ENCODE results near the gene TKT. TPM values are rescaled to one million over a fixed set of nuclear protein-coding genes. Genes with fewer than 3 reads are reported as not detected.

The TKT gene
- polyA plus RNA-seq, 2 donors = 264 to 374 TPM

DNA sequence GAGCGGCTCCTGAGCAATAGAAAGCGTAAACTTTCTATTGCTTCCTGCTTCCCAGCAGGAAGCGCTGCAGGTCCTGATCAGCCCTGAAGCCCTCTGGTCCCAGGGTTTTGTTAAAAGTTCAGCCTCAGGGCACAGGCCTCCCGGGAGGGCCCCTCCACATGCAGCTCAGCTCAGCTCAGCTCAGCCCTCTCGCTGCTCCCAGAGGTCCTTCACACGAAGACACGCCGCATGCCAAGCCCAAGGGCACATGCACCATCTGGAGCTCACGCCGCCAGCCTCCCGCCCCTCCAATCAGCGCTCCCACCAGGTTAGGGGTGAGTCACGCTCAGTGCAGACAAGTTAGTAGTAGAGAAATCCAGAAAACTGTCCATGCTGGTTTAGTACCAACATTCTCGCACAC lies 12.7 kb downstream of the TKT start:
- Histone ChIP-seq H3K27me3 (ENCODE audit: control insufficient read depth in 1 of 2, insufficient read depth in 2 of 2, low read length in 2 of 2) (no peaks in the 10 kb centered on the region), H3K36me3 (ENCODE audit: control insufficient read depth in 2 of 2, insufficient read depth in 2 of 2, low read length in 1 of 2) (peaks cover 10 to 42% of the 10 kb centered on the region in 2 donors), H3K4me1 (ENCODE audit: control insufficient read depth in 2 of 2, insufficient read depth in 2 of 2, low read length in 1 of 2) (peaks cover 8 to 33% of the 10 kb centered on the region in 2 donors), H3K9me3 (ENCODE audit: control insufficient read depth in 2 of 2, insufficient read depth in 1 of 2, low read depth in 1 of 2, low read length in 1 of 2) (no peaks in the 10 kb centered on the region), H3K4me3 (ENCODE audit: low read depth in 1 of 2, low read length in 2 of 2) (no peak overlapping the region), H3K27ac (ENCODE audit: low read depth in 2 of 2, low read length in 1 of 2) (peak overlapping the region; percentile 3 to 44)
- 46 to 49% methylated on average over 14 of the region's 14 CpGs for WGBS, 2 donors

DNA sequence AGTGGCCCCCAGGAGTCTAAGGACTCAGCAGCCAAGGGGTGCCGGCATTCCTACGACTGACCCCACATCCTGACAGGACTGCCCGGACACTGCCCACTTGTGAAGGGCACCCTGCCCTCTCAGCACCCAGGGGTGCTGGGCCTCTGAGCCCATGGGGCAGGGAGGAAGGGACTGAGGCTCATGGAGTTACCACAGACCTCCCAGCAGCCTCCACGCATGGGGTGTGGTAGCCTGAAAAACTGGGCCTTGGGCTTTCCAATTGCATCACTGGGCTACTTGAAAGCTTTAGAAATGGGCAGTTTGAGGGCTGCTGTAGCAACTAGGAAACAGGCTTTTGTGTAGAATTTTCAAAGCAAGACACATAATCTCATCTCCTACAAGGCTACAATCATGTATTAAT lies 13.2 kb downstream of the TKT start:
- no peak overlapping the region for H3K4me3 ChIP-seq (ENCODE audit: low read depth in 1 of 2, low read length in 2 of 2)
- no peaks in the 10 kb centered on the region for H3K27me3 ChIP-seq (ENCODE audit: control insufficient read depth in 1 of 2, insufficient read depth in 2 of 2, low read length in 2 of 2)
- H3K4me1 ChIP-seq (ENCODE audit: control insufficient read depth in 2 of 2, insufficient read depth in 2 of 2, low read length in 1 of 2) = peaks cover 8 to 34% of the 10 kb centered on the region in 2 donors
- peaks cover 10 to 42% of the 10 kb centered on the region in 2 donors for H3K36me3 ChIP-seq (ENCODE audit: control insufficient read depth in 2 of 2, insufficient read depth in 2 of 2, low read length in 1 of 2)
- WGBS, 2 donors = 71 to 82% methylated on average over 4 of the region's 4 CpGs
- peak overlapping the region; percentile 3 to 44 for H3K27ac ChIP-seq (ENCODE audit: low read depth in 2 of 2, low read length in 1 of 2)
- no peaks in the 10 kb centered on the region for H3K9me3 ChIP-seq (ENCODE audit: control insufficient read depth in 2 of 2, insufficient read depth in 1 of 2, low read depth in 1 of 2, low read length in 1 of 2)

DNA sequence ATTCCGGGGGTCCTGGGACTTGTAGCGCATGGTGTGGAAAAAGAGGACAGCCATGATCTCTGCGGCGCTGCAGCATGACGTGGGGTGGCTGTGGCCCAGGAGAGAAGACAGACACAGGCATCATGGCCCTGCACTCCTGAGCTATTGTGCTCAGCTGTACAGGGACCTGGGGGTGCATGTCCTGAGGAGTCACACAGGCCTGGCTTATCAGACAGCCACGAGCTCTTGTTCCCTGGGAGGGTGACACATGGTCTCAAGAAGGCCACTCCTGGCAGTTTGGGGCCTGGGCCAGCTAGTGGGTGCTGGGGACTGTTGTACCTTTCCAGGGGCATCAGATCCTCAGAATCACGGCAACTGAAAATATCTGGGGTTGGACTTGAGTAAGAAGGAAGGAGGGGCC lies 13.7 kb downstream of the TKT start:
- peaks cover 10 to 42% of the 10 kb centered on the region in 2 donors for H3K36me3 ChIP-seq (ENCODE audit: control insufficient read depth in 2 of 2, insufficient read depth in 2 of 2, low read length in 1 of 2)
- no peaks in the 10 kb centered on the region for H3K9me3 ChIP-seq (ENCODE audit: control insufficient read depth in 2 of 2, insufficient read depth in 1 of 2, low read depth in 1 of 2, low read length in 1 of 2)
- H3K27me3 ChIP-seq (ENCODE audit: control insufficient read depth in 1 of 2, insufficient read depth in 2 of 2, low read length in 2 of 2) = no peaks in the 10 kb centered on the region
- H3K4me1 ChIP-seq (ENCODE audit: control insufficient read depth in 2 of 2, insufficient read depth in 2 of 2, low read length in 1 of 2) = peaks cover 8 to 34% of the 10 kb centered on the region in 2 donors
- H3K4me3 ChIP-seq (ENCODE audit: low read depth in 1 of 2, low read length in 2 of 2) = no peak overlapping the region
- peak overlapping the region in 1 of 2 donors; percentile 28 for H3K27ac ChIP-seq (ENCODE audit: low read depth in 2 of 2, low read length in 1 of 2)
- WGBS, 2 donors = 82 to 88% methylated on average over 7 of the region's 7 CpGs

DNA sequence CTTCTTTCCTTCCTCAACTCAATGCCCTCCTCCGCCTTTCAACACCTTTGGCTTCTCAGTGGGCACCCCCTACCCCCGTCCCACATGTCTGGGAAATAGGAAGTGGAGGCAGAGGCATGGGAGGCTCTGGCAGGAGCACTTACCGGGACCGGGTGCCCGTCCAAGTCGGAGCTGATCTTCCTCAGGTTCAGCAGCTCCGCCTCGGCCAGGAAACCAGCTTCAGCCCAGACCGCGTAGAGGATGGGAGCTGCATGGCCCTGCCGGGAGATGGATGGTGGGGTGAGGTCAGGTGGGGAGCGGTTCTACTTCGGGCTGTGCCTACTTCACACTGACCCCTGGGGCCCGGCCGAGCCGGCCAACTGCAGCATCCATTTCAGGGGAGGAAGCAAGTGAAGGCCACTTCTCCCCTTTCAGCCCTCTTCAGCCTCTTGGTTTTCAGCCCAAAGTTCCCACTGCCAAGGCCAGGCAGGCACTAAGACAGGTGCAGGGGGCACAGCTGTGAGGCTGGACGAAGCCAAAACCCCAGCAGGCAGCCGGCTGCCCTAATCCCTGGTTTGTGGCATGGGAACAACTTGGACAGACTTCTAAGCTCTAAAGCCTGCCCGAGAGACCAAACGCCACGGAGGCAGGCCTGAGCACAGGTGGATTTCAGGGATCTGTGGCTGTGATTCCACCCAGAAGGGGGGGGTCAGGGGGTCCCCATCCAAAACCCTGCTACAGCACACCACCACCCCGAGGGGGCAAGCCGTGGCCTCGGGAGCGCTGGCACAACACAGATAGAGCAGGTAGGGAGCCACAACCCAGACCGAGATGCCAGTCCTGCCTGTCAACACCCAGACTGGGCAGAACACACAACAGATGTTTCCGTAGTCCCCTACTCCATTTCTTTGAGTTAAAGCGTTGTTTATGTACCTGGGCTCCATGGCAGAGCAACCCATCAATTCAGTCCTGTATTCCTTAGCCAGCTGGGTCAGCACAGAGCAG lies 14.5 kb downstream of the TKT start:
- peaks cover 10 to 44% of the 10 kb centered on the region in 2 donors for H3K36me3 ChIP-seq (ENCODE audit: control insufficient read depth in 2 of 2, insufficient read depth in 2 of 2, low read length in 1 of 2)
- H3K27me3 ChIP-seq (ENCODE audit: control insufficient read depth in 1 of 2, insufficient read depth in 2 of 2, low read length in 2 of 2) = no peaks in the 10 kb centered on the region
- peaks cover 12 to 41% of the 10 kb centered on the region in 2 donors for H3K4me1 ChIP-seq (ENCODE audit: control insufficient read depth in 2 of 2, insufficient read depth in 2 of 2, low read length in 1 of 2)
- no peaks in the 10 kb centered on the region for H3K9me3 ChIP-seq (ENCODE audit: control insufficient read depth in 2 of 2, insufficient read depth in 1 of 2, low read depth in 1 of 2, low read length in 1 of 2)
- H3K4me3 ChIP-seq (ENCODE audit: low read depth in 1 of 2, low read length in 2 of 2) = no peak overlapping the region
- no peak overlapping the region for H3K27ac ChIP-seq (ENCODE audit: low read depth in 2 of 2, low read length in 1 of 2)
- WGBS, 2 donors = 76 to 81% methylated on average over 28 of the region's 28 CpGs

DNA sequence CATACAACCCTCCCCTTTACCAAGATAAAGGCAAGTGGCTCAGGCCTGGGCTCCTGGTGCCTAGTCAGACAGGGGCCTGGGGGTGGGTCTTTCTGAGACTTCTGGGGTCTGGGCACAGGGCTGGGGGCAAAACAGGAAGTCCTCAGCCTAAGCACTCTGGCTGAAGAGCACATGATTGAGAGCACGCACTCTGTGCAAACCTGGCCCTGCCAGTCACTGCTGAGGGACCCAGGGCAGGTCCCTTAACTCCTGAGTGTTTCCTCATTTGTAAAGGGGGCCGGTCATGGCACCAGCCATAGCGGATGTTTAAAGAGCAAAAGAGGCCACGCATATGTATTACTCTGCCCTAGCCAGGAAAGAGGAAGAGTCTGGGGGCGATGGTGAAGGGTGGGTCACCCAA lies 16.0 kb downstream of the TKT start:
- no peak overlapping the region for H3K4me3 ChIP-seq (ENCODE audit: low read depth in 1 of 2, low read length in 2 of 2)
- no peak overlapping the region for H3K27ac ChIP-seq (ENCODE audit: low read depth in 2 of 2, low read length in 1 of 2)
- 90 to 92% methylated on average over 5 of the region's 5 CpGs for WGBS, 2 donors
- peaks cover 14 to 48% of the 10 kb centered on the region in 2 donors for H3K4me1 ChIP-seq (ENCODE audit: control insufficient read depth in 2 of 2, insufficient read depth in 2 of 2, low read length in 1 of 2)
- H3K36me3 ChIP-seq (ENCODE audit: control insufficient read depth in 2 of 2, insufficient read depth in 2 of 2, low read length in 1 of 2) = peaks cover 11 to 57% of the 10 kb centered on the region in 2 donors
- no peaks in the 10 kb centered on the region for H3K27me3 ChIP-seq (ENCODE audit: control insufficient read depth in 1 of 2, insufficient read depth in 2 of 2, low read length in 2 of 2)
- H3K9me3 ChIP-seq (ENCODE audit: control insufficient read depth in 2 of 2, insufficient read depth in 1 of 2, low read depth in 1 of 2, low read length in 1 of 2) = no peaks in the 10 kb centered on the region

DNA sequence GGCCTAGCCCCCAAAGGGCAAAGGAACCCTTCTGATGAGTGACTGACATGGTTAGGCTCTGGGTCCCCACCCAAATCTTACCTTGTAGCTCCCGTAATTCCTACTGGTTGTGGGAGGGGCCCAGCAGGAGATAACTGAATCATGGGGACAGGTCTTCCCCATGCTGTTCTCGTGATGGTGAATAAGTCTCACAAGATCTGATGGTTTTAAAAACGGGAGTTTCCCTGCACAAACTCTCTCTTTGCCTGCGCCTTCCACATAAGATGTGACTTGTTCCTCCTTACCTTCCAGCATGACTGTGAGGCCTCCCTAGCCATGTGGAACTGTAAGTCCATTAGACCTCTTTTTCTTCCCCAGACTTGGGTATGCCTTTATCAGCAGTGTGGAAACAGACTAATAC lies 16.9 kb downstream of the TKT start:
- WGBS, 2 donors = 76 to 77% methylated on average over 4 of the region's 4 CpGs
- H3K9me3 ChIP-seq (ENCODE audit: control insufficient read depth in 2 of 2, insufficient read depth in 1 of 2, low read depth in 1 of 2, low read length in 1 of 2) = no peaks in the 10 kb centered on the region
- H3K27me3 ChIP-seq (ENCODE audit: control insufficient read depth in 1 of 2, insufficient read depth in 2 of 2, low read length in 2 of 2) = no peaks in the 10 kb centered on the region
- H3K27ac ChIP-seq (ENCODE audit: low read depth in 2 of 2, low read length in 1 of 2) = peak overlapping the region; percentile 30 to 58
- H3K36me3 ChIP-seq (ENCODE audit: control insufficient read depth in 2 of 2, insufficient read depth in 2 of 2, low read length in 1 of 2) = peaks cover 19 to 66% of the 10 kb centered on the region in 2 donors
- no peak overlapping the region for H3K4me3 ChIP-seq (ENCODE audit: low read depth in 1 of 2, low read length in 2 of 2)
- peaks cover 14 to 45% of the 10 kb centered on the region in 2 donors for H3K4me1 ChIP-seq (ENCODE audit: control insufficient read depth in 2 of 2, insufficient read depth in 2 of 2, low read length in 1 of 2)

DNA sequence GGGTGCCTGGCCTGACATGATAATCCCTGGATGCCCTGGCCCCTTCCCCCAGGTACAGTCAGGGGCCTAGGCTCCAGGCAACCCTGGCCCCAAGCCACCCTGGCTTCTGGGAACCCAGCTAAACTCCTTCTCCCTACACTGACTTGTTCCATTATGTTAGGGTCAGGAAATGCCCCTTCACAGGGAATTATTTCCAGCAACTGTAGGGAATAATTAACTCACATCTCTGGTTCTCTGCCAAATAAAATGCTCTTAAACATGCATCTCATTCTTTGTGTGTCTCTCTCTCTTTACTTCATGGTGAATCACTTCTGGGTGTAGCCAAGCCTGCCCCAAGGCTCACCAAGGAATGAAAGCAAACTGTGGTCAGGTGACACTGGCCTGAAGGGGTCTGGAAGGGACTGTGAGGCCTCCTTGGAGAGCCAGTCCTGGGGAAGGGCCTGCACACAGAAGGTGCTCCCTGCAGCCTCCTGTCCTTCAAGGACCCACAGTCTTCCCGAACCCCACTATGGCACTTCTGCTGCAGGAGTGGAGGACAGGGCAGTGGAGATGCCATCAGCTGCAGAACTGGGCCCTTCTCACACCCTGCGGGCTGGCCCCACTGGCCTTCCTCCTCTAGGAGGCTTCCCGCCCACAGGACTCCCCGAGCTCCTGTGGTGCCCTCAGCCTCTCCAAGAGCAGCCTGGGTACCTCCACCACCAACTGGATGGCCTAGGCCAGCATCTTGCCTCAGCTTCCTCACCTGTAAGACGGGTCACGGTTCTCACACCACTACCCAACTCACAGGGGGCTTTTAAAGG lies 17.6 kb downstream of the TKT start:
- peak overlapping the region; percentile 30 to 75 for H3K27ac ChIP-seq (ENCODE audit: low read depth in 2 of 2, low read length in 1 of 2)
- no peaks in the 10 kb centered on the region for H3K27me3 ChIP-seq (ENCODE audit: control insufficient read depth in 1 of 2, insufficient read depth in 2 of 2, low read length in 2 of 2)
- no peaks in the 10 kb centered on the region for H3K9me3 ChIP-seq (ENCODE audit: control insufficient read depth in 2 of 2, insufficient read depth in 1 of 2, low read depth in 1 of 2, low read length in 1 of 2)
- WGBS, 2 donors = 74 to 83% methylated on average over 6 of the region's 6 CpGs
- H3K4me3 ChIP-seq (ENCODE audit: low read depth in 1 of 2, low read length in 2 of 2) = no peak overlapping the region
- peaks cover 14 to 38% of the 10 kb centered on the region in 2 donors for H3K4me1 ChIP-seq (ENCODE audit: control insufficient read depth in 2 of 2, insufficient read depth in 2 of 2, low read length in 1 of 2)
- peaks cover 22 to 68% of the 10 kb centered on the region in 2 donors for H3K36me3 ChIP-seq (ENCODE audit: control insufficient read depth in 2 of 2, insufficient read depth in 2 of 2, low read length in 1 of 2)

DNA sequence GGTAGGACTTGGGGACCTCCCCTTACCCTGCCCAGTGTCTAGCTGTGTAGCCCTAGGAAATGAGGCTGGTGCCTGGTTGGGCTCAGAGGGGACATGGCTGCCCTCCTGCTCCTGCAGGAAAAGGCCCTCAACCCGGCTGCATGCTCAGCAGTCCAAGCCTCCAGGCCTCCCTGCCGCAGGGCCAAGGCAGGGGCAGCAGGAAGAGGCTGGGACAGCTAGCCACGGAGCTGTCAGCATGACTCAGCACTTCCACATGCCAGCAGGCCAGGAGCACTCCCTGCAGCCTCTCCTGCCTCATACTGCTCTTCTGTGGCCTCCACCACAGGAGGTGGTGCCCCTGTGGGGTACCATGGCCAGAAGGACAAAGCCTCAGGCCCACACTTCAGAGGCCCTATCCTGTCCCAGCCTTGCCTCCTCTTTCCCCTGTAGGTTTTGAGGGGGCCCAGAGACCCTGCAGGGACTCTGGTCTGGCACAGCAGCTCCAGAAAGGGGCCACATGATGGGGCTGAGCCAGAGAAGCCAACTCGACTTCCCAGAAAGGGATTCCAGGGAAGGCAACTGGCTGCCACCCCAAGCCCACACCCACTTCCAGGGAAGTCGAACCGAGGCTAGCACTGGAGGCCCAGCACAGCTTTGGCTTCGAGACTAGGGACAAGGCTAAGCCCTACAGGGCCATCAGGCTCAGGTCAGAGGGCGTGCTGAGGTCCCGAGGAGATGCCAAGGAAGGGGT lies 19.5 kb downstream of the TKT start:
- Histone ChIP-seq H3K27ac (ENCODE audit: low read depth in 2 of 2, low read length in 1 of 2) (peak overlapping the region; percentile 26 to 37), H3K27me3 (ENCODE audit: control insufficient read depth in 1 of 2, insufficient read depth in 2 of 2, low read length in 2 of 2) (no peaks in the 10 kb centered on the region), H3K4me1 (ENCODE audit: control insufficient read depth in 2 of 2, insufficient read depth in 2 of 2, low read length in 1 of 2) (peaks cover 7 to 24% of the 10 kb centered on the region in 2 donors), H3K9me3 (ENCODE audit: control insufficient read depth in 2 of 2, insufficient read depth in 1 of 2, low read depth in 1 of 2, low read length in 1 of 2) (no peaks in the 10 kb centered on the region), H3K36me3 (ENCODE audit: control insufficient read depth in 2 of 2, insufficient read depth in 2 of 2, low read length in 1 of 2) (peaks cover 22 to 71% of the 10 kb centered on the region in 2 donors), H3K4me3 (ENCODE audit: low read depth in 1 of 2, low read length in 2 of 2) (no peak overlapping the region)
- 40 to 51% methylated on average over 9 of the region's 9 CpGs for WGBS, 2 donors

DNA sequence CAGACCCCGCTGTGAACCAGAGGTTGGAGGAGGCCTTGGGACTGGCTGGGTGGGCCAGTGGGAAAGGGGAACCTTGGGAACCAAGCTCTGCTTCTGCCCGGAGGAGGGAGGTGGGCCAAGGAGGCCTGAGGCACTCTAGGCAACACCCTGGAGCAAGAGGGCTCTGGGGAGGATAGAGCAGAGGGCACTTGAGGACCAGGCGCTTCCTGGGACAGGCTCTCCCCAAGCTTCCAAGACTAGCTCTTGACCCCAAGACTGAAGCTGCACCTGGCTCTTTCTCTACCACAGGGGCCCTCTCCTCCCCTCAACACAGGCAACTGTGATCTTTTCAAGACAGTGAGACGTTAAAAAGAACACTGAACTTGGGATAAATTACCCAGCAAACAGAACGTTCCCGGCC lies 20.3 kb downstream of the TKT start:
- 73 to 81% methylated on average over 6 of the region's 6 CpGs for WGBS, 2 donors
- Histone ChIP-seq H3K36me3 (ENCODE audit: control insufficient read depth in 2 of 2, insufficient read depth in 2 of 2, low read length in 1 of 2) (peaks cover 22 to 70% of the 10 kb centered on the region in 2 donors), H3K27ac (ENCODE audit: low read depth in 2 of 2, low read length in 1 of 2) (no peak overlapping the region), H3K27me3 (ENCODE audit: control insufficient read depth in 1 of 2, insufficient read depth in 2 of 2, low read length in 2 of 2) (no peaks in the 10 kb centered on the region), H3K9me3 (ENCODE audit: control insufficient read depth in 2 of 2, insufficient read depth in 1 of 2, low read depth in 1 of 2, low read length in 1 of 2) (no peaks in the 10 kb centered on the region), H3K4me1 (ENCODE audit: control insufficient read depth in 2 of 2, insufficient read depth in 2 of 2, low read length in 1 of 2) (peaks cover 7 to 24% of the 10 kb centered on the region in 2 donors), H3K4me3 (ENCODE audit: low read depth in 1 of 2, low read length in 2 of 2) (no peak overlapping the region)

All from esophagus (tissue), 2 donors.